Measurements from ENCODE around the gene TRAF3IP1.

The TRAF3IP1 gene

GRCh38 chr2:238422940-238423339 lies 102.6 kb downstream of the TRAF3IP1 start:
- DNase-seq (ENCODE audit: extremely low read depth, low read depth): no peak
- no peak for TF ChIP-seq CTCF (IDR thresholded peaks at IDR 0.05; ENCODE audit: low read depth, low read length, missing control alignments)
- no peak overlapping the region for H3K4me3 ChIP-seq (replicated peaks; ENCODE audit: low read depth, low read length)

GRCh38 chr2:238423561-238424312 lies 103.4 kb downstream of the TRAF3IP1 start:
- H3K4me3 ChIP-seq (replicated peaks; ENCODE audit: low read depth, low read length): no peak overlapping the region
- no peak for DNase-seq (ENCODE audit: extremely low read depth, low read depth)
- TF ChIP-seq CTCF (IDR thresholded peaks at IDR 0.05; ENCODE audit: low read depth, low read length, missing control alignments): no peak

DNA sequence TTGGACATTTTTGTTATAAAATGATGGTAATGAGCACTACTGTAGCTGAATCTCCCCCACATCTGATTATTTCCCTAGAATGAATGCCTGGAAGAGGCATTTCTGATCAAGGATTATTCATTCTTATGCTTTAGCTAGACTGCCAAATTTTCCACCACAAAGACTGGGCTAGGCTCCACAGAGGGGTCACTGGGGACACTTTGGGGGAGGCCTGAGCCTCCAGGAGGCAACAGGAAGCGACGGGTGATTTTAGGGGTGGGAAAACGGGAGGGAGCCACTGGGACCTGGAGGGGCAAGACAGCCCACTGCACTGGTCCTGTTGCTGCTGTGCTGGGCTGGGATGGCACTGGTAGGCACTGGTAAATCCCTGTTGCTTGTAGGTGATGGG lies 104.0 kb downstream of the TRAF3IP1 start:
- no peak for TF ChIP-seq CTCF (IDR thresholded peaks at IDR 0.05; ENCODE audit: low read depth, low read length, missing control alignments)
- no peak for DNase-seq (ENCODE audit: extremely low read depth, low read depth)

DNA sequence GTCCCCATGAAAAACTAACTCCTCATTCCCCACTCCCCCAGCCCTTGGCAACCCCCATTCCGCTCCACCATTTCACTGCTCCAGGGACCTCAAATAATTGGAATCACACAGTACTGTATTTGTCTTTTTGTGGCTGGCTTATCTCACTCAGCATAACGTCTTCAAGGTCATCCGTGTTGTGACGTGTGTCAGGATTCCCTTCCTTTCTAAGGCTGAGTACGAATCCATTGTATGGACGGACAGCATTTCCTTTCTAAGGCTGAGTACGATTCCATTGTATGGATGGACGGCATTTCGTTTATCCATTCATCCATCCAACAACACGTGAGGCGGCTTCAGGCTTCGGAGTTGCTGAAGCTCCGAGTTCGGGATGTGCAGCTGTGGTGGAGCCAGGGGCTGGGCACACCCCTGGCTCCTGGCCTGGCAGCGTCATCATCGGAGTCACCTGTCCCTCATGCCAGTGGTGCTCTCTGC lies 105.2 kb downstream of the TRAF3IP1 start:
- TF ChIP-seq CTCF (IDR thresholded peaks at IDR 0.05; ENCODE audit: low read depth, low read length, missing control alignments): no peak
- no peak for DNase-seq (ENCODE audit: extremely low read depth, low read depth)
- peak overlapping the region; percentile 91; the same call in 1 of the 2 replicates for H3K4me3 ChIP-seq (replicated peaks; ENCODE audit: low read depth, low read length)

More for the DNA sequence above, 104.0 kb downstream of the TRAF3IP1 start:
- no peak overlapping the region for H3K4me3 ChIP-seq (replicated peaks; ENCODE audit: low read depth, low read length)

GRCh38 chr2:238425979-238426567 lies 105.8 kb downstream of the TRAF3IP1 start:
- no peak for DNase-seq (ENCODE audit: extremely low read depth, low read depth)
- H3K4me3 ChIP-seq (replicated peaks; ENCODE audit: low read depth, low read length): peak overlapping the region; percentile 91
- TF ChIP-seq CTCF (IDR thresholded peaks at IDR 0.05; ENCODE audit: low read depth, low read length, missing control alignments): no peak

DNA sequence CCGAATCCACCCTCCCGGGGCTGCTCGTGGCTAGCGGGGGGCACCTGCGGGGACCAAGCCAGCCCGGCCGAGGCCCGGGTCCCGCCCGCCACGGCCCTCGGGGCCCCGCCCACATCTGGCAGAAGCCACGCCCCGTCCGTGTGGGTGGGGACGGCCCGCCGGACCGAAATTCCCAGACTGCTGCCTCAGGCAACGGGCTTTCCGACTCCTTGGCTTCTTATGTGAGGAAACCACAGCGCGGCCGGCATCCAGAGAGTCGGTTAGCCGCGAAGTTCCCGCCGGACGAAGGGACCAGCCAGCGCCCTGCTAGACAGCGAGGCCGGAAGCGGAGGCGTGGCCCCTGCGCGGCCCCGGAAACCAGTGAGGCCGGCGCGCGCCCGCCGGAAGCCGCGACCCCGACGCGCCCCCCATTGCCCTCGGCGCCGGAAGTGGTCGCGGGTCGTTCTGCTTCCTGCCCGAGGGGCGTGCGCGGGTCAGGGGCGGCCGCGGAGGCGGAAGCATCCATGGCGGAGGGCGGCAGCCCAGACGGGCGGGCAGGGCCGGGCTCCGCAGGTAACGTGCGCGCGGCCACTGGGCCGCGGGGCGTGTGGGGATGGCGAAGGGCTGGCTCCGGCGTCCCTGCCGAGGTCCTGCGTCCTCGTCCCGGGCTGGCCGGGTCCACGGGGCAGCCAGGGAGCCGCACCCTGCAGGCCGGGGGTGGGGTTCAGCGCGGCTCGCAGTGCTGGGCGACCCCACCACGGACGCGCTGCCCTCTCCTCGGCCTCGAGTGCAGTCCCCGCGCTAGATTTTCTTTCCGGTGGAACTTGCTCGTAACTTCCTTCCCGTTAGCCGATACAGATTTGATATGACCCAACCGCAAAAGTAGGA lies 106.5 kb downstream of the TRAF3IP1 start, which contains the start of gene ASB1:
TSS of gene ASB1 (plus strand) at position 360 of the 867 bp plus-strand sequence. CDS start at position 504, 144 bp downstream.
- peak within 1 kb of the TSS; percentile 91 for H3K4me3 ChIP-seq (replicated peaks; ENCODE audit: low read depth, low read length)
- TF ChIP-seq CTCF (IDR thresholded peaks at IDR 0.05; ENCODE audit: low read depth, low read length, missing control alignments): no peak
- DNase-seq (ENCODE audit: extremely low read depth, low read depth): no peak

Data from HFF-Myc (cell line).